Liver (tissue), 9 donors: Measurements from ENCODE around the gene ERC1. TPM values are rescaled to one million over a fixed set of nuclear protein-coding genes. Genes with fewer than 3 reads are reported as not detected.

Source experiments
- DNase-seq: peaks from one replicate; pipeline ENCODE4 v3.0.0-alpha.2; 2017; ENCODE audit warnings: low spot score
- H3K27ac ChIP-seq, 2 donors: one replicate each; pipeline ENCODE4 v1.7.0; 2013; ENCODE audit warnings: inconsistent platforms in 2 of 2, low read length in 2 of 2, control low read depth in 1 of 2, low read depth in 1 of 2, mild to moderate bottlenecking in 1 of 2
- H3K27me3 ChIP-seq, 4 donors: one replicate each; pipeline versions ENCODE4 v1.6.1 to v1.7.0; 2013; ENCODE audit warnings: low read length in 3 of 4, inconsistent platforms in 1 of 4, mild to moderate bottlenecking in 1 of 4, moderate library complexity in 1 of 4; ENCODE audit not compliant: control insufficient read depth in 4 of 4, insufficient read depth in 4 of 4
- H3K36me3 ChIP-seq, 4 donors: one replicate each; pipeline versions ENCODE4 v1.6.1 to v1.7.0; 2013; ENCODE audit warnings: low read length in 3 of 4, mild to moderate bottlenecking in 3 of 4, low read depth in 1 of 4, moderate library complexity in 1 of 4; ENCODE audit not compliant: control insufficient read depth in 4 of 4, insufficient read depth in 3 of 4
- H3K4me1 ChIP-seq, 4 donors: one replicate each; pipeline versions ENCODE4 v1.6.1 to v1.7.0; 2013; ENCODE audit warnings: low read length in 3 of 4, mild to moderate bottlenecking in 3 of 4, moderate library complexity in 1 of 4; ENCODE audit not compliant: control insufficient read depth in 4 of 4, insufficient read depth in 4 of 4
- H3K4me3 ChIP-seq, 3 donors: one replicate each; pipeline versions ENCODE4 v1.6.1 to v1.7.0; 2013; ENCODE audit warnings: low read length in 3 of 3, control low read depth in 1 of 3, low read depth in 1 of 3, mild to moderate bottlenecking in 1 of 3
- H3K9ac ChIP-seq, 2 donors: one replicate each; pipeline ENCODE4 v1.7.0; 2013; ENCODE audit warnings: low read length in 2 of 2, mild to moderate bottlenecking in 2 of 2, moderate library complexity in 2 of 2, control low read depth in 1 of 2, low read depth in 1 of 2
- H3K9me3 ChIP-seq, 4 donors: one replicate each; pipeline versions ENCODE4 v1.6.1 to v1.7.0; 2013; ENCODE audit warnings: low read length in 3 of 4; ENCODE audit not compliant: control insufficient read depth in 4 of 4
- EGR1 ChIP-seq, 2 donors: IDR thresholded peaks; 2 replicates each; pipeline ENCODE4 v1.6.1; 2016 to 2018; ENCODE audit warnings: antibody characterized with exemption in 2 of 2, low read depth in 2 of 2
- FOXA1 ChIP-seq: IDR thresholded peaks from 2 replicates; pipeline ENCODE4 v1.6.1; 2016; ENCODE audit warnings: antibody characterized with exemption
- FOXA2 ChIP-seq: IDR thresholded peaks from 2 replicates; pipeline ENCODE4 v1.6.1; 2016; ENCODE audit warnings: antibody characterized with exemption
- GABPA ChIP-seq, 2 donors: IDR thresholded peaks in 1 of 2; conservative IDR thresholded peaks in 1 of 2; 2 replicates each; pipeline ENCODE4 v1.6.1; 2016; ENCODE audit warnings: antibody characterized with exemption in 2 of 2, mild to moderate bottlenecking in 1 of 2, moderate library complexity in 1 of 2
- HNF4A ChIP-seq, 2 donors: conservative IDR thresholded peaks; 2 replicates each; pipeline ENCODE4 v1.6.1; 2016; ENCODE audit warnings: antibody characterized with exemption in 2 of 2, mild to moderate bottlenecking in 2 of 2
- HNF4G ChIP-seq: IDR thresholded peaks from 2 replicates; pipeline ENCODE4 v1.6.1; 2016; ENCODE audit warnings: antibody characterized with exemption
- JUND ChIP-seq, 2 donors: IDR thresholded peaks; 2 replicates each; pipeline ENCODE4 v1.6.1; 2016; ENCODE audit warnings: antibody characterized with exemption in 2 of 2
- NR2F2 ChIP-seq: IDR thresholded peaks from 2 replicates; pipeline ENCODE4 v1.6.1; 2016; ENCODE audit warnings: antibody characterized with exemption
- RAD21 ChIP-seq, 2 donors: IDR thresholded peaks; 2 replicates each; pipeline ENCODE4 v1.6.1; 2016; ENCODE audit warnings: antibody characterized with exemption in 2 of 2, mild to moderate bottlenecking in 2 of 2
- RXRA ChIP-seq, 2 donors: IDR thresholded peaks; 2 replicates each; pipeline ENCODE4 v1.6.1; 2017 to 2018; ENCODE audit warnings: antibody characterized with exemption in 2 of 2, mild to moderate bottlenecking in 1 of 2
- SP1 ChIP-seq: IDR thresholded peaks from 2 replicates; pipeline ENCODE4 v1.6.1; 2018; ENCODE audit warnings: antibody characterized with exemption, mild to moderate bottlenecking
- TAF1 ChIP-seq: conservative IDR thresholded peaks from 2 replicates; pipeline ENCODE4 v1.6.1; 2016; ENCODE audit warnings: antibody characterized with exemption, mild to moderate bottlenecking
- YY1 ChIP-seq: IDR thresholded peaks from 2 replicates; pipeline ENCODE4 v1.6.1; 2016; ENCODE audit warnings: antibody characterized with exemption, mild to moderate bottlenecking
- WGBS: extraction: QIAGEN DNeasy Blood & Tissue Kit; methylation state at CpG from one replicate; pipeline ENCODE4 v1.1.7; 2013; 5-methylcytosine and 5-hydroxymethylcytosine counted together
- polyA plus RNA-seq, 2 donors: library from polyadenylated mRNA; stranded (reverse) in 1 of 2; unstranded in 1 of 2; fragments of 200-250 nt in 1 of 2; fragments of >200 nt in 1 of 2; fragmentation: Nextera tagmentation in 1 of 2; extraction: Ambion mirVana in 1 of 2; gene quantifications; one replicate each; pipeline versions ENCODE4 v1.2.1 to v1.2.3, GENCODE V29; 2013 to 2015
- total RNA-seq, 2 donors: library from RNA; depleted of rRNA; stranded (reverse); fragments of >200 nt; gene quantifications; one replicate each; pipeline ENCODE4 v1.2.3, GENCODE V29; 2014
- TF ChIP-seq, protein P1 (sequence below): IDR thresholded peaks from 2 replicates; pipeline ENCODE4 v1.6.1; 2016; ENCODE audit warnings: antibody characterized with exemption
- TF ChIP-seq, protein P2 (sequence below): IDR thresholded peaks from 2 replicates; pipeline ENCODE4 v1.6.1; 2016; ENCODE audit warnings: antibody characterized with exemption
- TF ChIP-seq, protein P3 (sequence below): IDR thresholded peaks from 2 replicates; pipeline ENCODE4 v1.6.1; 2016; ENCODE audit warnings: antibody characterized with exemption
- TF ChIP-seq, protein P4 (sequence below): fragments of 150-350 bp; IDR thresholded peaks from 2 replicates; pipeline ENCODE4 v1.5.1; 2017; ENCODE audit warnings: improper control_type of control experiment, low read depth, low read length; ENCODE audit not compliant: missing input control
- TF ChIP-seq, protein P5 (sequence below): IDR thresholded peaks from 2 replicates; pipeline ENCODE4 v1.6.1; 2016; ENCODE audit warnings: antibody characterized with exemption, mild to moderate bottlenecking
- donor health status: healthy.
- donor health status: healthy.
- donor health status: healthy.
- donor health status: healthy.
- donor health status: healthy.

The ERC1 gene
- total and polyA plus RNA-seq, 4 donors, result 6.2 to 50.2 (median 10.3) TPM

DNA sequence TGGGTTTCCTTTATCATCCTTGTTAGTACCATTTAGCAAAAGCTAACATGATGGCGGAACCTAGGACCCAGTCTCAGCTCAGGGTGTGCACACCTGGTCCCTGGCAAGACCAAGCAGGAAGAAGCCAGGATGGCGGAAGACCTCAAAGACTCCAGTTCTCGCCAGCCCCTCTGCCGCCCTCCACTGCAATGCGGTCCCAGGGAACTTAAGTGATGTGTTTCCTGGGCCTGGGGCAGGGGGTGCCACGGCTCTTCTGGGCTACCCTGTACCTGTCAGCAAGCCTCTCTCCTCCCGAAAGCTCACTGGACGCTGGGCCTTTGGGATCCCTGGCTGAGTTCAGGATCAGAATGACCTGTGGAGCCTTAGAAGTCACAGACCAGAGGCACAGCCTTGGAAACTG is 532.0 kb downstream of the ERC1 start:
- 88% methylated on average over 8 of the region's 8 CpGs for WGBS
- DNase-seq, result no peak
- no peaks in the 10 kb centered on the region for H3K9me3 ChIP-seq
- no peak for TF ChIP-seq FOXA2
- no peak for TF ChIP-seq NR2F2
- no peak for TF ChIP-seq FOXA1
- no peak for TF ChIP-seq YY1
- TF ChIP-seq, protein P1, sequence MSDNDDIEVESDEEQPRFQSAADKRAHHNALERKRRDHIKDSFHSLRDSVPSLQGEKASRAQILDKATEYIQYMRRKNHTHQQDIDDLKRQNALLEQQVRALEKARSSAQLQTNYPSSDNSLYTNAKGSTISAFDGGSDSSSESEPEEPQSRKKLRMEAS, result no peak
- no peak for TF ChIP-seq HNF4A (conservative IDR thresholded peaks at IDR 0.05)
- TF ChIP-seq, protein P2, sequence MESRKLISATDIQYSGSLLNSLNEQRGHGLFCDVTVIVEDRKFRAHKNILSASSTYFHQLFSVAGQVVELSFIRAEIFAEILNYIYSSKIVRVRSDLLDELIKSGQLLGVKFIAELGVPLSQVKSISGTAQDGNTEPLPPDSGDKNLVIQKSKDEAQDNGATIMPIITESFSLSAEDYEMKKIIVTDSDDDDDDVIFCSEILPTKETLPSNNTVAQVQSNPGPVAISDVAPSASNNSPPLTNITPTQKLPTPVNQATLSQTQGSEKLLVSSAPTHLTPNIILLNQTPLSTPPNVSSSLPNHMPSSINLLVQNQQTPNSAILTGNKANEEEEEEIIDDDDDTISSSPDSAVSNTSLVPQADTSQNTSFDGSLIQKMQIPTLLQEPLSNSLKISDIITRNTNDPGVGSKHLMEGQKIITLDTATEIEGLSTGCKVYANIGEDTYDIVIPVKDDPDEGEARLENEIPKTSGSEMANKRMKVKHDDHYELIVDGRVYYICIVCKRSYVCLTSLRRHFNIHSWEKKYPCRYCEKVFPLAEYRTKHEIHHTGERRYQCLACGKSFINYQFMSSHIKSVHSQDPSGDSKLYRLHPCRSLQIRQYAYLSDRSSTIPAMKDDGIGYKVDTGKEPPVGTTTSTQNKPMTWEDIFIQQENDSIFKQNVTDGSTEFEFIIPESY, result no peak
- TF ChIP-seq HNF4G, result no peak
- TF ChIP-seq, protein P3, sequence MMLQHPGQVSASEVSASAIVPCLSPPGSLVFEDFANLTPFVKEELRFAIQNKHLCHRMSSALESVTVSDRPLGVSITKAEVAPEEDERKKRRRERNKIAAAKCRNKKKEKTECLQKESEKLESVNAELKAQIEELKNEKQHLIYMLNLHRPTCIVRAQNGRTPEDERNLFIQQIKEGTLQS, result no peak
- TF ChIP-seq GABPA (IDR thresholded peaks at IDR 0.05 in 1 of 2, conservative IDR thresholded peaks at IDR 0.05 in 1 of 2), result no peak
- TF ChIP-seq EGR1 (IDR thresholded peaks at IDR 0.05; ENCODE audit: low read depth in 2 of 2), result no peak
- no peak for TF ChIP-seq JUND (IDR thresholded peaks at IDR 0.05)
- TF ChIP-seq RXRA (IDR thresholded peaks at IDR 0.05), result no peak
- TF ChIP-seq, protein P4, sequence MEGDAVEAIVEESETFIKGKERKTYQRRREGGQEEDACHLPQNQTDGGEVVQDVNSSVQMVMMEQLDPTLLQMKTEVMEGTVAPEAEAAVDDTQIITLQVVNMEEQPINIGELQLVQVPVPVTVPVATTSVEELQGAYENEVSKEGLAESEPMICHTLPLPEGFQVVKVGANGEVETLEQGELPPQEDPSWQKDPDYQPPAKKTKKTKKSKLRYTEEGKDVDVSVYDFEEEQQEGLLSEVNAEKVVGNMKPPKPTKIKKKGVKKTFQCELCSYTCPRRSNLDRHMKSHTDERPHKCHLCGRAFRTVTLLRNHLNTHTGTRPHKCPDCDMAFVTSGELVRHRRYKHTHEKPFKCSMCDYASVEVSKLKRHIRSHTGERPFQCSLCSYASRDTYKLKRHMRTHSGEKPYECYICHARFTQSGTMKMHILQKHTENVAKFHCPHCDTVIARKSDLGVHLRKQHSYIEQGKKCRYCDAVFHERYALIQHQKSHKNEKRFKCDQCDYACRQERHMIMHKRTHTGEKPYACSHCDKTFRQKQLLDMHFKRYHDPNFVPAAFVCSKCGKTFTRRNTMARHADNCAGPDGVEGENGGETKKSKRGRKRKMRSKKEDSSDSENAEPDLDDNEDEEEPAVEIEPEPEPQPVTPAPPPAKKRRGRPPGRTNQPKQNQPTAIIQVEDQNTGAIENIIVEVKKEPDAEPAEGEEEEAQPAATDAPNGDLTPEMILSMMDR, result no peak
- TF ChIP-seq RAD21 (IDR thresholded peaks at IDR 0.05), result no peak
- TF ChIP-seq, protein P5, sequence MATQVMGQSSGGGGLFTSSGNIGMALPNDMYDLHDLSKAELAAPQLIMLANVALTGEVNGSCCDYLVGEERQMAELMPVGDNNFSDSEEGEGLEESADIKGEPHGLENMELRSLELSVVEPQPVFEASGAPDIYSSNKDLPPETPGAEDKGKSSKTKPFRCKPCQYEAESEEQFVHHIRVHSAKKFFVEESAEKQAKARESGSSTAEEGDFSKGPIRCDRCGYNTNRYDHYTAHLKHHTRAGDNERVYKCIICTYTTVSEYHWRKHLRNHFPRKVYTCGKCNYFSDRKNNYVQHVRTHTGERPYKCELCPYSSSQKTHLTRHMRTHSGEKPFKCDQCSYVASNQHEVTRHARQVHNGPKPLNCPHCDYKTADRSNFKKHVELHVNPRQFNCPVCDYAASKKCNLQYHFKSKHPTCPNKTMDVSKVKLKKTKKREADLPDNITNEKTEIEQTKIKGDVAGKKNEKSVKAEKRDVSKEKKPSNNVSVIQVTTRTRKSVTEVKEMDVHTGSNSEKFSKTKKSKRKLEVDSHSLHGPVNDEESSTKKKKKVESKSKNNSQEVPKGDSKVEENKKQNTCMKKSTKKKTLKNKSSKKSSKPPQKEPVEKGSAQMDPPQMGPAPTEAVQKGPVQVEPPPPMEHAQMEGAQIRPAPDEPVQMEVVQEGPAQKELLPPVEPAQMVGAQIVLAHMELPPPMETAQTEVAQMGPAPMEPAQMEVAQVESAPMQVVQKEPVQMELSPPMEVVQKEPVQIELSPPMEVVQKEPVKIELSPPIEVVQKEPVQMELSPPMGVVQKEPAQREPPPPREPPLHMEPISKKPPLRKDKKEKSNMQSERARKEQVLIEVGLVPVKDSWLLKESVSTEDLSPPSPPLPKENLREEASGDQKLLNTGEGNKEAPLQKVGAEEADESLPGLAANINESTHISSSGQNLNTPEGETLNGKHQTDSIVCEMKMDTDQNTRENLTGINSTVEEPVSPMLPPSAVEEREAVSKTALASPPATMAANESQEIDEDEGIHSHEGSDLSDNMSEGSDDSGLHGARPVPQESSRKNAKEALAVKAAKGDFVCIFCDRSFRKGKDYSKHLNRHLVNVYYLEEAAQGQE, result no peak
- no peak for TF ChIP-seq SP1
- TF ChIP-seq TAF1, result no peak
- H3K4me3 ChIP-seq, result no peak overlapping the region
- H3K9ac ChIP-seq, result no peak overlapping the region
- H3K27ac ChIP-seq, result no peak overlapping the region
- no peaks in the 10 kb centered on the region for H3K27me3 ChIP-seq
- H3K36me3 ChIP-seq, result no peaks in the 10 kb centered on the region
- peaks cover 3 to 10% (median 6%) of the 10 kb centered on the region in 4 donors for H3K4me1 ChIP-seq
